ENCODE data around the gene UPB1. TPM values are rescaled to one million over a fixed set of nuclear protein-coding genes. Genes with fewer than 3 reads are reported as not detected.
A peak's percentile ranks its signal among the peaks of the same experiment; 100 is the strongest.
"Not testable (repeated sequence)": the region's sequence is repeated elsewhere in the genome, so short reads cannot be mapped to it uniquely, and the experiment has no call there.

UPB1 gene
- total RNA-seq, 1 experiment from 2014 or later = 0.47 TPM

- no peak overlapping the region for H3K27ac ChIP-seq
- no peaks in the 10 kb centered on the region for H3K4me1 ChIP-seq (replicated peaks)
- H3K4me3 ChIP-seq = no peak overlapping the region
- H3K9me3 ChIP-seq (replicated peaks) = no peaks in the 10 kb centered on the region
- DNase-seq (ENCODE audit: low read depth in 1 of 2, low spot score in 2 of 2) = no peak
- no peaks in the 10 kb centered on the region for H3K27me3 ChIP-seq (replicated peaks)
- H3K36me3 ChIP-seq = peaks cover 64% of the 10 kb centered on the region
Observed at GRCh38 chr22:24541681-24542515, 46.8 kb downstream of the UPB1 start.

- H3K27me3 ChIP-seq (replicated peaks) = no peaks in the 10 kb centered on the region
- no peak overlapping the region for H3K27ac ChIP-seq
- H3K4me1 ChIP-seq (replicated peaks) = no peaks in the 10 kb centered on the region
- H3K36me3 ChIP-seq = peaks cover 72% of the 10 kb centered on the region
- DNase-seq (ENCODE audit: low read depth in 1 of 2, low spot score in 2 of 2) = no peak
- H3K4me3 ChIP-seq = no peak overlapping the region
- H3K9me3 ChIP-seq (replicated peaks) = no peaks in the 10 kb centered on the region
Observed at GRCh38 chr22:24542641-24543040, 47.5 kb downstream of the UPB1 start.

GRCh38 chr22:24543185-24543601 is 48.1 kb downstream of the UPB1 start:
- Histone ChIP-seq H3K36me3 (peaks cover 77% of the 10 kb centered on the region), H3K27me3 (replicated peaks) (no peaks in the 10 kb centered on the region), H3K4me1 (replicated peaks) (no peaks in the 10 kb centered on the region), H3K27ac (no peak overlapping the region), H3K4me3 (no peak overlapping the region), H3K9me3 (replicated peaks) (no peaks in the 10 kb centered on the region)
- no peak for DNase-seq (ENCODE audit: low read depth in 1 of 2, low spot score in 2 of 2)

GRCh38 chr22:24543679-24544243 is 48.6 kb downstream of the UPB1 start:
- no peak for DNase-seq (ENCODE audit: low read depth in 1 of 2, low spot score in 2 of 2)
- Histone ChIP-seq H3K36me3 (peaks cover 83% of the 10 kb centered on the region), H3K27me3 (replicated peaks) (no peaks in the 10 kb centered on the region), H3K27ac (no peak overlapping the region), H3K9me3 (replicated peaks) (no peaks in the 10 kb centered on the region), H3K4me1 (replicated peaks) (no peaks in the 10 kb centered on the region), H3K4me3 (no peak overlapping the region)

- H3K9me3 ChIP-seq (replicated peaks) = no peaks in the 10 kb centered on the region
- no peak overlapping the region for H3K27ac ChIP-seq
- peaks cover 8% of the 10 kb centered on the region for H3K4me1 ChIP-seq (replicated peaks)
- no peak for DNase-seq (ENCODE audit: low read depth in 1 of 2, low spot score in 2 of 2)
- H3K27me3 ChIP-seq (replicated peaks) = no peaks in the 10 kb centered on the region
- H3K36me3 ChIP-seq = peaks cover 70% of the 10 kb centered on the region
- H3K4me3 ChIP-seq = no peak overlapping the region
Observed at GRCh38 chr22:24548812-24549211, 53.7 kb downstream of the UPB1 start.

- Histone ChIP-seq H3K27ac (no peak overlapping the region), H3K9me3 (replicated peaks) (no peaks in the 10 kb centered on the region)
Observed at GRCh38 chr22:24550028-24550901, 55.1 kb downstream of the UPB1 start.

GRCh38 chr22:24550902-24551435 is 55.8 kb downstream of the UPB1 start:
- no peak for DNase-seq (ENCODE audit: low read depth in 1 of 2, low spot score in 2 of 2)
- Histone ChIP-seq H3K9me3 (replicated peaks) (no peaks in the 10 kb centered on the region), H3K36me3 (peaks cover 63% of the 10 kb centered on the region), H3K27ac (no peak overlapping the region), H3K4me3 (no peak overlapping the region), H3K4me1 (replicated peaks) (peaks cover 12% of the 10 kb centered on the region), H3K27me3 (replicated peaks) (no peaks in the 10 kb centered on the region)

More at GRCh38 chr22:24550028-24550901, 55.1 kb downstream of the UPB1 start:
- Histone ChIP-seq H3K36me3 (peaks cover 66% of the 10 kb centered on the region), H3K4me3 (no peak overlapping the region), H3K4me1 (replicated peaks) (peaks cover 12% of the 10 kb centered on the region), H3K27me3 (replicated peaks) (no peaks in the 10 kb centered on the region)
- DNase-seq (ENCODE audit: low read depth in 1 of 2, low spot score in 2 of 2) = no peak

- H3K27me3 ChIP-seq (replicated peaks); H3K4me3 ChIP-seq; H3K27ac ChIP-seq; DNase-seq (ENCODE audit: low read depth in 1 of 2, low spot score in 2 of 2); H3K9me3 ChIP-seq (replicated peaks): not testable (repeated sequence)
- Histone ChIP-seq H3K36me3 (peaks cover 59% of the 10 kb centered on the region), H3K4me1 (replicated peaks) (peaks cover 18% of the 10 kb centered on the region)
Observed at GRCh38 chr22:24552503-24553286, 57.6 kb downstream of the UPB1 start.

GRCh38 chr22:24553597-24554312 is 58.6 kb downstream of the UPB1 start:
- H3K4me1 ChIP-seq (replicated peaks) = peaks cover 18% of the 10 kb centered on the region
- H3K36me3 ChIP-seq = peaks cover 59% of the 10 kb centered on the region
- peak overlapping the region; percentile 72; the same call in 1 of the 2 replicates for H3K27ac ChIP-seq
- H3K27me3 ChIP-seq (replicated peaks) = no peaks in the 10 kb centered on the region
- DNase-seq (ENCODE audit: low read depth in 1 of 2, low spot score in 2 of 2) = no peak
- no peaks in the 10 kb centered on the region for H3K9me3 ChIP-seq (replicated peaks)
- H3K4me3 ChIP-seq = peak overlapping the region; percentile 89

GRCh38 chr22:24554313-24555164 is 59.4 kb downstream of the UPB1 start, which contains the start of gene GUCD1:
GUCD1 (minus strand) TSS chr22:24555138; CDS start chr22:24554991, 147 bp downstream.
- Histone ChIP-seq H3K27me3 (replicated peaks) (no peaks in the 10 kb centered on the region), H3K36me3 (peaks cover 59% of the 10 kb centered on the region), H3K9me3 (replicated peaks) (no peaks in the 10 kb centered on the region), H3K4me1 (replicated peaks) (peaks cover 18% of the 10 kb centered on the region), H3K27ac (peak within 1 kb of the TSS; percentile 95), H3K4me3 (peak within 1 kb of the TSS; percentile 89)
- peak; percentile 49 to 55 for DNase-seq (ENCODE audit: low read depth in 1 of 2, low spot score in 2 of 2)

- H3K4me3 ChIP-seq = peak within 1 kb of the TSS; percentile 89
- no peaks in the 10 kb centered on the region for H3K27me3 ChIP-seq (replicated peaks)
- H3K9me3 ChIP-seq (replicated peaks) = no peaks in the 10 kb centered on the region
- peaks cover 53% of the 10 kb centered on the region for H3K36me3 ChIP-seq
- peak within 1 kb of the TSS; percentile 95 for H3K27ac ChIP-seq
- peak; percentile 98 to 99 for DNase-seq (ENCODE audit: low read depth in 1 of 2, low spot score in 2 of 2)
- peaks cover 18% of the 10 kb centered on the region for H3K4me1 ChIP-seq (replicated peaks)
Observed at GRCh38 chr22:24555165-24556039, 60.3 kb downstream of the UPB1 start, which contains the start of gene SNRPD3. SNRPD3 (plus strand) TSS chr22:24555999; CDS start chr22:24557675, 1,676 bp downstream.
